Epithelial cell of proximal tubule (primary cell): ENCODE measurements around the gene PEDS1. TPM values are rescaled to one million over a fixed set of nuclear protein-coding genes. Genes with fewer than 3 reads are reported as not detected.
"Not testable (repeated sequence)": the region's sequence is repeated elsewhere in the genome, so short reads cannot be mapped to it uniquely, and the experiment has no call there.

Experiments used
- DNase-seq: peaks from one replicate; pipeline ENCODE4 v3.0.0-alpha.2; 2011; ENCODE audit warnings: low read depth
- H3K4me3 ChIP-seq: 2 replicates; pipeline ENCODE4 v1.5.1; 2011; ENCODE audit warnings: low read depth, mild to moderate bottlenecking, low read length
- total RNA-seq: library from RNA; depleted of rRNA; stranded (reverse); fragments of >200 nt; gene quantifications from 2 replicates; pipeline ENCODE4 v1.2.3, GENCODE V29; 2015
- TF ChIP-seq, protein P1 (sequence below): conservative IDR thresholded peaks from 2 replicates; pipeline ENCODE4 v1.5.1; 2012; ENCODE audit warnings: low read depth, mild to moderate bottlenecking, low read length

The PEDS1 gene
- total RNA-seq, 1 donor from 2014 or later: 43.2 TPM

DNA sequence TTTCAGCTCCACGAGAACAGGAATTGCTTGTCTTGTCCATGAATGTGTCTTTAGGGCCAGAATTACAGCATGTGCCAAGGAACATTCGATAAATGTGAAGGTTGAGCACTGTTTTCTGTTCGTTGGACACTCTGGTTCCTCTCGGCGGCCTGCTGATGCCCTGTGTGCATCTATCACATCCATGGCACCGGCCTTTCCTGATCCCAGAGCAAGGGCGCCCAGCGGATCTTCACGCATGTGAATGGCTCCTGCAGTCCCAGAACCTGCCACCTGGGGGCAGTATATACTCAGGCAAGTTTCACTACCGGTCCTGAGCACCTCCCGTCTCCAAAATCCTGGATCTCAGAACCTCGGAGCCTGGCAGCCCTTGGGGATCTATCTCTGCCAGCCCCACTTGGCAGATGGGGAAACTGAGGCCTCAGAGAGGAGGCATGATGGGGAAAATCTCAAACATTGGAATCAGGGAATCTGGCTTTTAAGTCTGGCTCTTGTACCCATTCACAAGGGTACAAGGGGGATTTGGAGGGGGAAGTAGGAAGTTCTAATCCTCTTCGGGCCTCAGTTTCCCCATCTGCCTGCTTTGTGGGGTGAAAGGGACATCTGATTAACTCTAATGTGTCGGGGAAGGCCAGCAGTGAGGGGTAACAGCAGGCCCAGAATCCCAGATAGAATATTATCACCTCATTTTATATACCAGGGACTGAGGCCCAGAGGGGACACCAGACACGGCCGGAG is 32.8 kb upstream of the PEDS1 start:
- DNase-seq: no peak
- TF ChIP-seq, protein P1, sequence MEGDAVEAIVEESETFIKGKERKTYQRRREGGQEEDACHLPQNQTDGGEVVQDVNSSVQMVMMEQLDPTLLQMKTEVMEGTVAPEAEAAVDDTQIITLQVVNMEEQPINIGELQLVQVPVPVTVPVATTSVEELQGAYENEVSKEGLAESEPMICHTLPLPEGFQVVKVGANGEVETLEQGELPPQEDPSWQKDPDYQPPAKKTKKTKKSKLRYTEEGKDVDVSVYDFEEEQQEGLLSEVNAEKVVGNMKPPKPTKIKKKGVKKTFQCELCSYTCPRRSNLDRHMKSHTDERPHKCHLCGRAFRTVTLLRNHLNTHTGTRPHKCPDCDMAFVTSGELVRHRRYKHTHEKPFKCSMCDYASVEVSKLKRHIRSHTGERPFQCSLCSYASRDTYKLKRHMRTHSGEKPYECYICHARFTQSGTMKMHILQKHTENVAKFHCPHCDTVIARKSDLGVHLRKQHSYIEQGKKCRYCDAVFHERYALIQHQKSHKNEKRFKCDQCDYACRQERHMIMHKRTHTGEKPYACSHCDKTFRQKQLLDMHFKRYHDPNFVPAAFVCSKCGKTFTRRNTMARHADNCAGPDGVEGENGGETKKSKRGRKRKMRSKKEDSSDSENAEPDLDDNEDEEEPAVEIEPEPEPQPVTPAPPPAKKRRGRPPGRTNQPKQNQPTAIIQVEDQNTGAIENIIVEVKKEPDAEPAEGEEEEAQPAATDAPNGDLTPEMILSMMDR: peak; percentile 94
- no peak overlapping the region for H3K4me3 ChIP-seq

GRCh38 chr20:50185426-50185825 is 31.9 kb upstream of the PEDS1 start:
- TF ChIP-seq, protein P1: no peak
- DNase-seq: no peak

DNA sequence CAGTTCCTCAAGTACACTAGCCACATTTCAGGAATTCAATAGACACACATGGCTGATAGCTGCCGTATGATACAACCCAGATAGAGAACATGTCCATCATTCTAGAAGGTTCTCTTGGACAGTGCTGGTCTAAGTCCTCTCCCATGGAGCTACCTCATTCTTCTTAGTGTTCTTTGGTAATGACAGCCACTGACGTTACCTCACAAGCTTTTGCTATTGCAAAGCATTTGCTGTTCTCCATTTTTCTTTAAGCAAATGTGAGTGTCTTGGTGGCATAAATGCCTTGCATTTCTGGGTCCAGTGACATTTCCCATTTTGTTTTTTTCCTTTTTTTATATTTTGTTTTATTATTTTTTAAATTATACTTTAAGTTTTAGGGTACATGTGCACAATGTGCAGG is 28.8 kb upstream of the PEDS1 start:
- no peak for DNase-seq
- H3K4me3 ChIP-seq: no peak overlapping the region
- TF ChIP-seq, protein P1: no peak

More at GRCh38 chr20:50185426-50185825, 31.9 kb upstream of the PEDS1 start:
- H3K4me3 ChIP-seq: no peak overlapping the region

GRCh38 chr20:50181344-50181743 is 27.8 kb upstream of the PEDS1 start:
- DNase-seq: no peak
- TF ChIP-seq, protein P1: no peak
- H3K4me3 ChIP-seq: no peak overlapping the region

DNA sequence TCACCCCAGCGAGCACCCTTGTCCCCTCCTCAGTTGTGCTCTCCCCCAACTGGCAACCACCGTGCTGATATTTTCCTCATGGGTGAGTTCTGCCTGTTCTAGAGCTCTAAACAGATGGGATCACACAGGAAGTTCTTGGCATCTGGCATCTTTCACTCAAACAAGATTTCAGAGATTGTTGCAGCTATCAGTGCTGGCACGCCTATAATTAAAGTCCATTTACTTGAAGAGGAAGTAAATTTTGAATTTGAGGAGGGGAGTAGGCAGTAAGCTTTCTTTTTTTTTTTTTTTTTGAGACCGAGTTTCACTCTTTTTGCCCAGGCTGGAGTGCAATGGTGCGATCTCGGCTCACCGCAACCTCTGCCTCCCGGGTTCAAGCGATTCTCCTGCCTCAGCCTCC is 25.1 kb upstream of the PEDS1 start:
- DNase-seq, H3K4me3 ChIP-seq: not testable (repeated sequence)

GRCh38 chr20:50175938-50176933 is 22.7 kb upstream of the PEDS1 start:
- no peak for DNase-seq
- TF ChIP-seq, protein P1: no peak
- H3K4me3 ChIP-seq: no peak overlapping the region

DNA sequence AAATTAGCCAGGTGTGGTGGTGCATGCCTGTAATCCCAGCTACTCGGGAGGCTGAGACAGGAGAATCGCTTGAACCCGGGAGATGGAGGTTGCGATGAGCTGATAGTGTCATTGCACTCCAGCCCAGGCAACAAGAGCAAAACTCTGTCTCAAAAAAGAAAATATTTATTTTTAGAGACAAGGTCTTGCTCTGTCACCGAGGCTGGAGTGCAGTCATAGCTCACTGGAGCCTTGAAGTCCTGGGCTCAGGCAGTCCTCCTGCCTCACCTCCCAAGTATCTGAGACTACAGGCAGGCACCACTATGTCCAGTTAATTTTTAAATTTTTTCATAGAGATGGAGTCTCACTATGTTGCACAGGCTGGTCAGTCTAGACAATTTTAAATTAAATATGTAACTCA is 20.9 kb upstream of the PEDS1 start:
- H3K4me3 ChIP-seq: no peak overlapping the region
- TF ChIP-seq, protein P1: no peak
- no peak for DNase-seq
